ENCODE data around the gene GPC1.
"Not testable (repeated sequence)": the region's sequence is repeated elsewhere in the genome, so short reads cannot be mapped to it uniquely, and the experiment has no call there.

The GPC1 gene

GRCh38 chr2:240469239-240469636, 33.8 kb downstream of the GPC1 start:
- no peak for FAIRE-seq

- FAIRE-seq = no peak
Measured at GRCh38 chr2:240469740-240470139, 34.3 kb downstream of the GPC1 start.

- FAIRE-seq = no peak
Measured at GRCh38 chr2:240472078-240472790, 36.8 kb downstream of the GPC1 start.

GRCh38 chr2:240473211-240473610, 37.7 kb downstream of the GPC1 start:
- FAIRE-seq = peak; percentile 34

GRCh38 chr2:240477916-240478315, 42.5 kb downstream of the GPC1 start:
- no peak for FAIRE-seq

GRCh38 chr2:240478346-240479110, 43.1 kb downstream of the GPC1 start:
- no peak for FAIRE-seq

GRCh38 chr2:240479111-240479501, 43.6 kb downstream of the GPC1 start:
- FAIRE-seq = no peak

GRCh38 chr2:240480834-240481623, 45.6 kb downstream of the GPC1 start:
- no peak for FAIRE-seq

GRCh38 chr2:240481720-240482119, 46.3 kb downstream of the GPC1 start:
- FAIRE-seq = no peak

GRCh38 chr2:240482141-240482540, 46.7 kb downstream of the GPC1 start:
- no peak for FAIRE-seq

- no peak for FAIRE-seq
Measured at GRCh38 chr2:240491483-240491882, 56.0 kb downstream of the GPC1 start.

GRCh38 chr2:240494194-240494793, 58.8 kb downstream of the GPC1 start:
- no peak for FAIRE-seq

GRCh38 chr2:240494942-240495341, 59.5 kb downstream of the GPC1 start:
- FAIRE-seq = peak; percentile 9

- not testable (repeated sequence) for FAIRE-seq
Measured at GRCh38 chr2:240497082-240497481, 61.6 kb downstream of the GPC1 start.

- no peak for FAIRE-seq
Measured at GRCh38 chr2:240498171-240498957, 62.9 kb downstream of the GPC1 start.

- FAIRE-seq = no peak
Measured at GRCh38 chr2:240498958-240499260, 63.4 kb downstream of the GPC1 start.

GRCh38 chr2:240499309-240500301, 64.1 kb downstream of the GPC1 start:
- FAIRE-seq = no peak

- no peak for FAIRE-seq
Measured at GRCh38 chr2:240500561-240501423, 65.3 kb downstream of the GPC1 start.

GRCh38 chr2:240501531-240501991, 66.1 kb downstream of the GPC1 start:
- FAIRE-seq = no peak

- FAIRE-seq = no peak
Measured at GRCh38 chr2:240502059-240502429, 66.6 kb downstream of the GPC1 start.

Data from TTC549 (cell line).